Ramos (cell line): ENCODE measurements around the gene ARHGEF7.

Source experiments
- in situ Hi-C: fragments of 300-500 bp; cut with MboI; formaldehyde crosslinking; loops from one replicate; pipeline ENCODE4 v1.14.3; 2022; ENCODE audit warnings: low sequenced_read_pairs; ENCODE audit not compliant: unreplicated experiment

ARHGEF7 gene

GRCh38 chr13:111283457-111283856 is 168.3 kb downstream of the ARHGEF7 start:
- in situ Hi-C loops, result no loop called here

- in situ Hi-C loops, result no loop called here
These were observed 168.9 kb downstream of the ARHGEF7 start for GRCh38 chr13:111283991-111284390.

GRCh38 chr13:111284565-111284964 is 169.5 kb downstream of the ARHGEF7 start:
- in situ Hi-C loops, result no loop called here

- in situ Hi-C loops, result no loop called here
These were observed 171.1 kb downstream of the ARHGEF7 start for GRCh38 chr13:111286162-111286561.

GRCh38 chr13:111286749-111287148 is 171.6 kb downstream of the ARHGEF7 start:
- in situ Hi-C loops, result no loop called here

GRCh38 chr13:111287201-111287600 is 172.1 kb downstream of the ARHGEF7 start:
- in situ Hi-C loops, result no loop called here

GRCh38 chr13:111288276-111288675 is 173.2 kb downstream of the ARHGEF7 start:
- in situ Hi-C loops, result no loop called here

- in situ Hi-C loops, result no loop called here
These were observed 174.1 kb downstream of the ARHGEF7 start for GRCh38 chr13:111289251-111289650.

GRCh38 chr13:111291908-111292307 is 176.8 kb downstream of the ARHGEF7 start:
- in situ Hi-C loops, result loop anchor here (10.0 kb wide), 1 partner anchor 57 kb away; no protein-coding TSS in a partner anchor

- in situ Hi-C loops, result loop anchor here (10.0 kb wide), 1 partner anchor 58 kb away; no protein-coding TSS in a partner anchor
These were observed 177.8 kb downstream of the ARHGEF7 start for GRCh38 chr13:111292710-111293485.

- in situ Hi-C loops, result loop anchor here (10.0 kb wide), 1 partner anchor 61 kb away; no protein-coding TSS in a partner anchor
These were observed 180.8 kb downstream of the ARHGEF7 start for GRCh38 chr13:111295886-111296285.

GRCh38 chr13:111296417-111296816 is 181.3 kb downstream of the ARHGEF7 start:
- in situ Hi-C loops, result loop anchor here (10.0 kb wide), 1 partner anchor 62 kb away; no protein-coding TSS in a partner anchor

- in situ Hi-C loops, result loop anchor here (10.0 kb wide), 1 partner anchor 64 kb away; no protein-coding TSS in a partner anchor
These were observed 183.3 kb downstream of the ARHGEF7 start for GRCh38 chr13:111298214-111298975.

- in situ Hi-C loops, result no loop called here
These were observed 187.1 kb downstream of the ARHGEF7 start for GRCh38 chr13:111302045-111302726.

GRCh38 chr13:111303559-111303958 is 188.4 kb downstream of the ARHGEF7 start:
- in situ Hi-C loops, result no loop called here

GRCh38 chr13:111304041-111304544 is 189.0 kb downstream of the ARHGEF7 start:
- in situ Hi-C loops, result no loop called here

- in situ Hi-C loops, result no loop called here
These were observed 189.6 kb downstream of the ARHGEF7 start for GRCh38 chr13:111304603-111305289.

GRCh38 chr13:111312944-111313590 is 198.0 kb downstream of the ARHGEF7 start:
- in situ Hi-C loops, result no loop called here

GRCh38 chr13:111313911-111314425 is 198.9 kb downstream of the ARHGEF7 start:
- in situ Hi-C loops, result no loop called here
